KMS-11 (cell line): Measurements from ENCODE around the gene CDKL2.

Experiments used
- H2AFZ ChIP-seq: fragments of 200-600 bp; sonication (generic); 2 replicates; pipeline ENCODE4 v1.6.1; 2016; ENCODE audit warnings: antibody characterized with exemption, mixed run types, low read depth
- H3K27ac ChIP-seq: fragments of 200-600 bp; sonication (generic); 2 replicates; pipeline ENCODE4 v1.6.1; 2016; ENCODE audit warnings: mild to moderate bottlenecking, mixed run types
- H3K27me3 ChIP-seq: fragments of 200-600 bp; sonication (generic); 2 replicates; pipeline ENCODE4 v1.6.1; 2017; ENCODE audit warnings: mild to moderate bottlenecking, low read depth, mixed run types, moderate library complexity; ENCODE audit not compliant: insufficient read depth
- H3K36me3 ChIP-seq: fragments of 200-600 bp; sonication (generic); 2 replicates; pipeline ENCODE4 v1.6.1; 2017; ENCODE audit warnings: mild to moderate bottlenecking, mixed run types; ENCODE audit not compliant: insufficient read depth
- H3K4me1 ChIP-seq: fragments of 200-600 bp; sonication (generic); 2 replicates; pipeline ENCODE4 v1.6.1; 2016; ENCODE audit warnings: mild to moderate bottlenecking, low read depth, mixed run types; ENCODE audit not compliant: poor library complexity, severe bottlenecking
- H3K4me2 ChIP-seq: fragments of 200-600 bp; sonication (generic); 2 replicates; pipeline ENCODE4 v1.7.0; 2016; ENCODE audit warnings: mild to moderate bottlenecking, mixed run types
- H3K4me3 ChIP-seq: fragments of 200-600 bp; sonication (generic); IDR thresholded peaks from 2 replicates; pipeline ENCODE4 v1.6.1; 2017; ENCODE audit warnings: low read depth, low read length, mixed read lengths; ENCODE audit not compliant: insufficient read depth
- H3K79me2 ChIP-seq: fragments of 200-600 bp; sonication (generic); 2 replicates; pipeline ENCODE4 v1.6.1; 2016; ENCODE audit warnings: low read depth, mixed run types; ENCODE audit not compliant: insufficient read depth
- H3K9ac ChIP-seq: fragments of 200-600 bp; sonication (generic); 2 replicates; pipeline ENCODE4 v1.6.1; 2016; ENCODE audit warnings: mild to moderate bottlenecking, mixed run types
- H4K20me1 ChIP-seq: fragments of 200-600 bp; sonication (generic); 2 replicates; pipeline ENCODE4 v1.6.1; 2016; ENCODE audit warnings: mild to moderate bottlenecking, mixed run types; ENCODE audit not compliant: insufficient read depth
- CTCF ChIP-seq: fragments of 200-600 bp; sonication (generic); conservative IDR thresholded peaks from 2 replicates; pipeline ENCODE4 v1.6.1; 2017; ENCODE audit warnings: low read depth, mild to moderate bottlenecking, antibody characterized with exemption, low read length, moderate library complexity, mixed read lengths

CDKL2 gene

GRCh38 chr4:75555294-75556164, 74.8 kb downstream of the CDKL2 start, which contains the start of gene ODAPH:
ODAPH (plus strand) TSS chr4:75556066; CDS start chr4:75556083, 17 bp downstream.
- peak within 1 kb of the TSS; percentile 46 for H2AFZ ChIP-seq
- H3K4me2 ChIP-seq = peak within 1 kb of the TSS; percentile 26
- H3K4me1 ChIP-seq = peaks cover 16% of the 10 kb centered on the region
- no peaks in the 10 kb centered on the region for H3K79me2 ChIP-seq
- no peak for TF ChIP-seq CTCF
- H3K27me3 ChIP-seq = no peaks in the 10 kb centered on the region
- no peak within 1 kb of the TSS for H3K4me3 ChIP-seq
- no peaks in the 10 kb centered on the region for H3K36me3 ChIP-seq
- H3K9ac ChIP-seq = no peak within 1 kb of the TSS
- no peaks in the 10 kb centered on the region for H4K20me1 ChIP-seq
- H3K27ac ChIP-seq = no peak within 1 kb of the TSS

GRCh38 chr4:75552452-75552851, 77.9 kb downstream of the CDKL2 start:
- no peaks in the 10 kb centered on the region for H4K20me1 ChIP-seq
- H3K27me3 ChIP-seq = no peaks in the 10 kb centered on the region
- no peak overlapping the region for H2AFZ ChIP-seq
- TF ChIP-seq CTCF = no peak
- no peaks in the 10 kb centered on the region for H3K79me2 ChIP-seq
- H3K4me2 ChIP-seq = no peak overlapping the region
- no peak overlapping the region for H3K4me3 ChIP-seq
- peaks cover 16% of the 10 kb centered on the region for H3K4me1 ChIP-seq
- H3K9ac ChIP-seq = no peak overlapping the region
- H3K27ac ChIP-seq = no peak overlapping the region
- H3K36me3 ChIP-seq = no peaks in the 10 kb centered on the region

GRCh38 chr4:75549019-75549418, 81.3 kb downstream of the CDKL2 start:
- H3K4me3 ChIP-seq = no peak overlapping the region
- H3K4me2 ChIP-seq = no peak overlapping the region
- H2AFZ ChIP-seq = no peak overlapping the region
- H3K27ac ChIP-seq = no peak overlapping the region
- no peaks in the 10 kb centered on the region for H3K36me3 ChIP-seq
- H3K27me3 ChIP-seq = no peaks in the 10 kb centered on the region
- TF ChIP-seq CTCF = no peak
- H4K20me1 ChIP-seq = no peaks in the 10 kb centered on the region
- no peaks in the 10 kb centered on the region for H3K4me1 ChIP-seq
- no peak overlapping the region for H3K9ac ChIP-seq
- H3K79me2 ChIP-seq = no peaks in the 10 kb centered on the region

GRCh38 chr4:75547647-75548387, 82.5 kb downstream of the CDKL2 start:
- H3K36me3 ChIP-seq = no peaks in the 10 kb centered on the region
- no peak overlapping the region for H3K4me3 ChIP-seq
- no peak overlapping the region for H3K9ac ChIP-seq
- no peaks in the 10 kb centered on the region for H4K20me1 ChIP-seq
- H3K27me3 ChIP-seq = no peaks in the 10 kb centered on the region
- no peaks in the 10 kb centered on the region for H3K4me1 ChIP-seq
- H3K79me2 ChIP-seq = no peaks in the 10 kb centered on the region
- H3K4me2 ChIP-seq = no peak overlapping the region
- H3K27ac ChIP-seq = no peak overlapping the region
- H2AFZ ChIP-seq = no peak overlapping the region
- TF ChIP-seq CTCF = no peak
